Limb (tissue), 2 donors: ENCODE results near the gene NT5DC4.

Source experiments
- DNase-seq, 2 donors: peaks; one replicate each; pipeline ENCODE4 v3.0.0-alpha.2; 2016; ENCODE audit errors: extremely low spot score in 2 of 2

NT5DC4 gene

GRCh38 chr2:112720785-112721184 is at the start of gene NT5DC4:
NT5DC4 (plus strand) TSS chr2:112721020; CDS start chr2:112721080, 60 bp downstream.
- DNase-seq: no peak

DNA sequence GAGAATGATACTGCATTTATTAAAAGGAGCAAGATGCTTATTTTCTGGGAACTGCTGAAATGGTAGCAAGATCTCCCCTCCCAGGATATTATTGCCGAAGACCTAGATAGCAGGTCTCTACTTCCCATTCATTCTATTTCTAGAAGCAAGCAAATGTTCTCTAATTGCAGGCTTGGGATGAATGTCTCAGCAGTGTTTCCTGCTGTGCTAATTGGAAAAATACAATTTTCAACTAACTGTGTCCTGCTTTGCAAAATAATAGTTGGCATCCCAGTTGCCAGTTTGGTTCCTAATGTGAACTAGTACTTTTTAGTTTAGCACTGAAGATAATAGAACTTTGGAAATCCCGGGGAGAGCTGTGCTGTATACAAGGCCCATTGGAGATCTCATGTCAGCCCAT is 49.0 kb upstream of the NT5DC4 start:
- DNase-seq: no peak

GRCh38 chr2:112673008-112673407 is 47.8 kb upstream of the NT5DC4 start:
- DNase-seq: no peak

DNA sequence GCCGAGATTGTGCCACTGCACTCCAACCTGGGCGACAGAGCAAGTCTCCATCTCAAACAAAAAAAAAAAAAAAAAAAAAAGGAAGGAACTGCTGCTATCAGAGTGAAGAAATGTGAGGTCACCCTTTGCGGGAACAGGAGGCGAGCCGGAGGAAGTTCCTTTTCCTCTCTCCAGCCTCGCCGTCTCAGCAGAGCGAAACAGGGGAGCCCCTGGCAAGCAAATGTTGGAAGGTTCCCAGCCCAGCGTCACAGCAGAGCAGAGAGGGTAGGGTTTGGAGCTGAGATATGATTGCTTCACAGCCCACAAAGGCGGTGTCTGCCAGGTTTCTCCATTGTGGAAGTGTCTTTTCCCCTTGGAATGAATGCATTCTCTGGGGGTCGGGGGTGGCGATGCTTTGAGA is 46.6 kb upstream of the NT5DC4 start:
- no peak for DNase-seq

DNA sequence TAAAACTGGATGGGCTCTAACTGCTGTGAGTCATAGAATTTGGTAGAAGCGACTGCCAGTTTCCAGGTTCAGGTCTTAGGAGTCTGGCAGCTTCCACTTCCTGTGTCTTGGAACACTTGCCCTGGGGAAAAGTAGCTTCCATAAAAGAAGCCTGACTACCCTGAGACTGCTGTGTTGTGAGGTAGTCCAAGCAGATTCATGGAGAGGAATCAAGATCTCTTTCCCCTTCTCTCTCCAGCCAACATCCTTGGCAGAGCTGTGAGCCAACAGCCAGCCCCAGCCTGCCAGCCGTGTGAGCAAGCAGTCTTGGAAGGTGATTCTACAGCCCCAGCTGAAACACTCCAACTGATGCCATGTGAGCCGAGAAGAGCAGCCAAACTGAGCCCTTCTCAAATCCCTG is 41.3 kb upstream of the NT5DC4 start:
- no peak for DNase-seq

GRCh38 chr2:112680666-112681101 is 40.1 kb upstream of the NT5DC4 start:
- DNase-seq: no peak

GRCh38 chr2:112682101-112682500 is 38.7 kb upstream of the NT5DC4 start:
- DNase-seq: no peak

GRCh38 chr2:112683550-112684414 is 37.0 kb upstream of the NT5DC4 start:
- no peak for DNase-seq

GRCh38 chr2:112684415-112684775 is 36.4 kb upstream of the NT5DC4 start:
- no peak for DNase-seq

- DNase-seq: no peak
These were observed 35.4 kb upstream of the NT5DC4 start for GRCh38 chr2:112685271-112685884.

GRCh38 chr2:112686348-112687217 is 34.2 kb upstream of the NT5DC4 start:
- DNase-seq: no peak

- DNase-seq: no peak
These were observed 33.3 kb upstream of the NT5DC4 start for GRCh38 chr2:112687522-112687921.

- DNase-seq: no peak
These were observed 32.5 kb upstream of the NT5DC4 start for GRCh38 chr2:112688086-112688880.

DNA sequence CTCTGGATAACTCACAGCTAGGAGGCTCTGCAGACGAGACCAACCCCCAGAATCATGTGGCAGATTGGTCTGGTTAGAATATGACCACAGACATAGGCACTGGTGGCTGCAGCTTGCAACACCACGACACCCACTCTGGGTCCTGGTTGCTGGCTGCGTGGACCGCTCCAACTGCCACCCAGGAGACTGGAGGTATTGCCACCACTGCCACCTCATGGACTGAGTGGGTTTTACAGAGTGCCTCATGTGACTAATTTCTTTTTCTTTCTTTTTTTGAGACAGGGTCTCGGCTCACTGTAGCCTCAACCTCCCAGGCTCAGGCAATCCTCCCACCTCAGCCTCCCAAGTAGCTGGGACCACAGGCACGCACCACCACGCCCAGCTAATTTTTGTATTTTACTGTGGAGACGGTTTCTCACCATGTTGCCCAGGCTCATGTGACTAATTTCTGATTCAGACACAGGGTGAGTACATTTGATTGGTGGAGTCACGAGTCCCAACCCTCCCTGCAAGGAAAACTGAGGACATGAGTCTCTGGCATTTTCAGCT is 29.9 kb upstream of the NT5DC4 start:
- DNase-seq: no peak

- no peak for DNase-seq
These were observed 28.9 kb upstream of the NT5DC4 start for GRCh38 chr2:112691881-112692281.

DNA sequence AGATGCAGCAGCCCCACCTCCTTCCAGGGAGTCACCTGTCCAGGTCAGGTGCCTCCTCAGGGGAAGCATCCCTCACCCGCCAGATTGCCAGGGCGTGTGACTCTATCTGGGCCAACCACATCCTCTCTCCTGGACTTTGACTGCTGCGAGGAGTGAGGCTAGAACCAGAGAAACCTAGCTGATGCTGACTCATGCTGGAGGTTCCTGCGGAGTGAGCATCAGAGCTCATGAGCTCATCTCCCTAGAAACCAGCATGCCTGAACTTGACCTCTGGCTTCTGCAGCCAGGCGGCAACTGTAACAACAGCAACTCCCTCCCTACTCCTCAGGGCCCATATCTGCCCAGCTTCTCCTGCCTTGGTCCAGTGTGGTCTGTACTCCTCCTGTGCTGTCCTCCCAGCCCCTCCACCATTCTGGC is 28.3 kb upstream of the NT5DC4 start:
- no peak for DNase-seq

- DNase-seq: no peak
These were observed 27.9 kb upstream of the NT5DC4 start for GRCh38 chr2:112692918-112693317.

GRCh38 chr2:112693596-112693995 is 27.2 kb upstream of the NT5DC4 start:
- DNase-seq: no peak

DNA sequence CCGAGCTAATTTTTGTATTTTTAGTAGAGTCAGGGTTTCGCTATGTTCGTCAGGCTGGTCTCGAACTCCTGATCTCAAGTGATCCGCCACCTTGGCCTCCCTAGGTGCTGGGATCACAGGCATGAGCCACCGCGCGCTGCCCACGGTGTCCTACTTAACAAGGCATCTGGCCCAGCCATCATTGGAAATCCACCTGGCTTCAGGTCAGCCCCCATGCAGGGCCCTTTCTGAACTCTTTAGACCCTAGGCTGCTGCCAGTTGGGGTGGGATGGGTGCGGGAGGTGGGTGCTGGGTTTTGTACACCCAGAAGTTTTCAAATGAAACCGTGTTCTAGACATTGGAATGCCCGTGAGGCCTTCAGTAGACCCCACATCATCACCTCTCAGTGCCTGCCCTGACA is 26.6 kb upstream of the NT5DC4 start:
- DNase-seq: no peak

DNA sequence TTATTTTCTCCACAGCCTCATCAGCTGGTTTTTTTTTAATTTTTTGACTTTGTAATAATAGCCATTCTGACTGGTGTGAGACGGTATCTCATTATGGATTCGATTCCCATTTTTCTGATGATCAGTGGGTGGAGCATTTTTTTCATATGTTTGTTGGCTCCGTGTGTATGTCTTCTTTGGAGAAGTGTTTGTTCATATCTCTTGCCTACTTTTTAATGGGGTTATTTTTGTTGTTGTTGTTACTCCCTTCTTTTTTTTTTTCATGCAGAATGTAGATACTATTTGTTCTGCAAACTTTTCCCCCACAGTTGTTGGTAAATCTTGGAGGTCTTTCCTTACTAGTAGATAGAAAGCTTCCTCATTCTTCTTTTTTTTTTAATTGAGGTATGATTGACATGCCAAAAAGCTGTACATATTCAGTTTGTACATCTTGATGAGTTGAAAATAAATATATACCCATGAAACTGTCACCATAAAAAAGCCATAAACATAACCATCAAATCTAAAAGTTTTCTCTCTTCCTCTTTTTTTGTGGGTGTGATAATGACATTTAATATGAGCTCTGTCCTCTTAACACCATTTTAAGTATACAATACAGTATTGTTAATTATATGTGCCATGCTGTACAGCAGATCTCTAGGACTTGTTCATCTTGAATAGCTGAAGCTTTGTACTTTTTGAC is 21.8 kb upstream of the NT5DC4 start:
- DNase-seq: no peak
